ENCODE results near the gene CABP1.
"Not testable (repeated sequence)": the region's sequence is repeated elsewhere in the genome, so short reads cannot be mapped to it uniquely, and the experiment has no call there.

The CABP1 gene

DNA sequence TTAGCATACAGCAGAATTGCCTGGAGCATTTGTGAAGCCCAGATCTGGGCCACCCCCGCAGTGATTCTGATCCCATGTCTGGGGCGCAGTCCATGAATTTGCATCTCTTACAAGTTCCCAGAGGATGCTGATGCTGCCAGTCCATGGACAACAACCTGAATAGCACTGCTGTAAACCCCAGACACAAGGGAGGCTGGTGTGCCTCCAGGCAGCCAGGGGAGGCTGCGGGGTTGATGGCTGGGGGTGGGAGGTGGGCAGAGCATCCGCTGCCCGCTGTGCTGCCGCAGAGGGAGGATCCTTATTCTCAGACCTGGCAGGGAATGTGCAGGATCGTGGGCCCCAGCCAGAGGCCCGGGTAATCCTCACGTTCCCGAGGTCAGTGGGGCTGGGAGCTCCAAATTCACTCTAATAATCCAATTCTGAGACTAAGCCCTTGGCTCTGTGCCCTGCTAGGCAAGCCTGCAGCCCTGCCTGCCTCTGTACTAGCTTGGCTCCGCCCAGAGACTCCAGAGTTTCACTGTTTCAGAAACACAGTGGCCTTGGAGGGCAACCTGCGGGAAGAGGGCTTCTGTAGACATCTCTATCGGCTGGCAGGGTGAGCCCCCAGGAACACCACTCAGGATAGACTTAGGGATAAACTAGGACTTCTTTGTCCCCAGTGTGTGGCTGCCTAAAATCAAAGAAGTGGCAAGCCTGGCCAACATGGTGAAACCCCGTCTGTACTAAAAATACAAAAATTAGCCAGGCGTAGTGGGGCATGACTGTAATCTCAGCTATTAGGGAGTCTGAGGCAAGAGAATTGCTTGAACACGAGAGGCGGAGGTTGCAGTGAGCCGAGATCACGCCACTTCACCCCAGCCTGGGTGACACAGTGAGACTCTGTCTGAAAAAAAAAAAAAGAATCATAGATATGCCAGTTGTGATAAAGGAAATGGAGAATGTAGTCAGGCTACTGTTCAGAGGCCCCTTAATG is 28.7 kb downstream of the CABP1 start:
- peak in 1 of 2 experiments; percentile 8 for DNase-seq

GRCh38 chr12:120670237-120670636 is 29.8 kb downstream of the CABP1 start:
- not testable (repeated sequence) for DNase-seq

DNA sequence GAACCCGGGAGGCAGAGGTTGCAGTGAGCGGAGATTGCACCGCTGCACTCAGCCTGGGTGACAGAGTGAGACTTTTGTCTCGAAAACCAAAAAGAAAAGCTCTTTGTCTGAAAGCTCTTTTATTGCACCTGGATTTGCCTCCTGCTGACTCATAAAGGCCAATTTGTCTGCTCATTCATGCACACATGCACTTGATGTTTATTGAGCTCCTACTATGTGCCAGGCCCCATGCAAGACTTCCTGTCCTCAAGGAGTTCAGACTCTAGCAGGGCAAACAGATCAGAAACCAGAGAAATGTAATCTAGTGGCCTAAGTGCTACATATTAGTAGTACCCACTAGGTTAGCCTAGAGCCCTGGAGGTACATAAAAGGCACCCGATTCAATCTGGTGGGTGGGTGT is 30.2 kb downstream of the CABP1 start:
- DNase-seq: no peak

DNA sequence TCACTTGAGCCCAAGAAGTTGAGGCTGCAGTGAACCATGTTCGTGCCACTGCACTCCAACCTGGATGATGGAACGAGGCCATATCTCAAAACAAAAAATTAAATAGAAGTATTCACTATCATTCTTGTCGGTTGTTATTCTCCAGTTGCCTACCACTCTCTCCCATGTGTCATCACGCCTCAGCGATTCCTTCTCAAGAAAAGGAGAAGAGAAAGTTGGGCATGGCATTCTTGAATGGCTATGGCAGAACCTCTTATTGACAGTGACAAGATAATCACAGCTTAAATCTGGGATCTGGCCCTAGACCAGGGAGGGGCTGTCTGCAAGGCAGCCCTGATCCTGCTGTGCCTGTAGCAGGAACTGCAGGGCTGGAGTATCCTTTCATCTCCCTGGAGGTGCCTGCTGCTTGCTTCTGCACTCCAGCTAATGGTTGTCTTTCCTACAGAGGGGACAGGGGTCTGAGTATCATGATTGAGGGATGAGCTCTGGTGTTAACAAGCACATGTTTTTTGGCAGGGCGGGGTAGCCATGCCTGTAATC is 33.7 kb downstream of the CABP1 start:
- DNase-seq: no peak

DNA sequence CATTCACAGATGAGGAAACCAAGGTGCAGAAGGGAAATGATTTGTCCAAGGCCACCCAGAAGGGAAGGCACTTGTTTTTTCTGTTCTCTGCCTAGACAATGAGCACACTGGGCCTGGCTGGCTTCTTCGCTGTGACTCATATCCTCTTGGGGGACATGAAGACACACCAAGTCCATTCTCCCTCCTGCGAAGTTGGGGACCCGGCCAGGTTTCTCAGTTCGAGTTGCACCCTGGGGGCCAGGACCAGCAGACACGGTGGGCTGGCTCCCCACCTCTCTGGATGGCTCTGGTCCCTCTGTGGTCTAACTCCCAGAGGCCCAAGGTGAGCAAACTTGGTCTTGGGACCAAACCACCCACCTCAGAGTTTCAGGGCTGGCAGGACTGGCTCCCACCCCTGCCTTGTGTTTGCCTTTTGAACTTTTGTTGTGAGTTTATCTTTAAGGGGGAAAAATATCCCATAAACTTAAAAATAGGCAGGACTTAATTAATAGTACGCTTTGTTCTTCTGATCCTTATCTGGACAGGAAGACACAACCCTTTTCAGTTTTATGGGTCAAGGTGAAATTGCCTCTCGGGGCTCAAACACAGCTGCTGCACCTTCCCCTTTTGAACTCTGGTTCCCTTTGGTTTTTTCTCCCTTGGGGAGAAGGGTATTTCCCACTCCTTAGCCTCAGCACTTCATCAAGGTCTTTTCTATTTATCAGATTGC is 37.5 kb downstream of the CABP1 start:
- no peak for DNase-seq

DNA sequence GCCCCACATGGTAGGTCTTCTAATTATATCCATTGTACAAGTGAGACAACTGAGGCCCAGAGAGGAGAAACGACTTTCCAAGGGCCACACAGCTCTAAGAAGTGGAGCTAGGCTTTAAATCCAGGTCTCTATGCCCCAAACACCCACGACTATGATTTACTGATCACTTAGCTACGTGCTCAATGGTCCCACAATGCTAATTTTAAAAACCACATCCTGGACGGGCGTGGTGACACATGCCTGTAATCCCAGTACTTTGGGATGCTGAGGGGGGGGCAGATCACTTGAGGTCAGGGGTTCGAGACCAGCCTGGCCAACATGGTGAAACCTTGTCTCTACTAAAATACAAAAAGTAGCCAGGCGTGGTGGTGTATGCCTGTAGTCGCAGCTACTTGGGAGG is 38.1 kb downstream of the CABP1 start:
- no peak for DNase-seq

DNA sequence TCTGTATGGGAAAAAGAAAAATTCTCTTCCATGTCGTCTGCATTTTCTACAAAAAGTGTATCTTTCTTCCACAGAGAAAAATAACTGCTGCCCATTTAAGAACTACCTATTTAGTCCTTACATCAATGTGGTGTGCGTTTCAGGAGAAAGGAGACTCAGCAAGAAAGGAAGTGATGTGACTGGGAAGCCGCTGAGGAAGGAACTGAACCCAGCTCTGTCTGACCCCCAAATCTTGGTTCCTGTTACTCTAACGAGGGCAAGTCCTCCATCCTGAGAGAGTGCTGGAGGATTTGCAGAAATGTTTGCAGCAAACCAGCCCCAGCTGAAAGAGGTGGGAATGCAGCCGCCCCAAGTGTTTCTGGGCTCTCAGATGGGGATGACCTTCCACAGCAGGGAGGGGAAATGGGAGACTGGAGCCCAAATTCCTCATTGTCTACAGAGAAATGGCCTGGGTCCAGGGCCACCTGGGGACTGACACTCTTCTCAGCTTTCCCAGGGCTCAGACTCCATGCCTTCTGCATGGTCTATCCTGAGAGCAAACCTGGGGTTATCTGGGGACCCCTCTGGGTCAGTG is 39.8 kb downstream of the CABP1 start:
- no peak for DNase-seq

DNA sequence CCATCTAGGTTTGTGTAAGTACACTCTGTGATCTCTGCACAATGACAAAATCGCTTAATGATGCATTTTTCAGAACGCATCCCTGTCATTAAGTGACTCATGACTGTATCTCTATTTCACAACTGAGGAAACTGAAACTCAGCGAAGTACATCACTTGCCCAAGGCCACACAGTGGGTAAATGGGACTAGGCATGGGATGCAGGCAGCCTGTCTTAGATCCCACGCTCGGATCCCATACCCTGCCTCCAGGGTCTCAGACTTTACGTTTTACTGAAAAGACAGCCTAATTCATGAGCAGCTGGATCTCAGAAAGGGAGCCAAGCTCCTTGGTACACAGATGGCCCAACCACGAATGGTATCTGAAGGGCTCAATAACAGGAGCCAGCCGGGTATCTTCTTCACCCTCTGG is 44.1 kb downstream of the CABP1 start:
- no peak for DNase-seq

DNA sequence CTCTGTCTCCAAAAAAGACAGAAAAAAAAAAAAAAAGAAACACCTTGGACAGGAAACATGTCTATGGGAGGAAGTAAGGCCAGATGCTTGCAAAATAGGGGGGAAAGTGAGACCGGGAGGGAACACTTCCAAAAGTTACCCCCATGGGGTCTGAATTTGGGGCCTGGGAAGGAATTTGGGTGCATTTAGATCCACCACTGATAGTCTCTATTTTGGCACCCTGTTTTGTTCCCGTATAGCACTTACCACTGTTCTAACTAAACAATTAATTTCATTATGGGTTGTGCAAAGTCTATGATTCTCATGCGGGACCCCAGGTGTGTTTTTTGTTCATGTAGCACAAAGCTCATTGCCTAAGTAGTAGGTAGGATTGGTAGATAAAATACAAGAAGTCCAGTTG is 45.1 kb downstream of the CABP1 start:
- no peak for DNase-seq

DNA sequence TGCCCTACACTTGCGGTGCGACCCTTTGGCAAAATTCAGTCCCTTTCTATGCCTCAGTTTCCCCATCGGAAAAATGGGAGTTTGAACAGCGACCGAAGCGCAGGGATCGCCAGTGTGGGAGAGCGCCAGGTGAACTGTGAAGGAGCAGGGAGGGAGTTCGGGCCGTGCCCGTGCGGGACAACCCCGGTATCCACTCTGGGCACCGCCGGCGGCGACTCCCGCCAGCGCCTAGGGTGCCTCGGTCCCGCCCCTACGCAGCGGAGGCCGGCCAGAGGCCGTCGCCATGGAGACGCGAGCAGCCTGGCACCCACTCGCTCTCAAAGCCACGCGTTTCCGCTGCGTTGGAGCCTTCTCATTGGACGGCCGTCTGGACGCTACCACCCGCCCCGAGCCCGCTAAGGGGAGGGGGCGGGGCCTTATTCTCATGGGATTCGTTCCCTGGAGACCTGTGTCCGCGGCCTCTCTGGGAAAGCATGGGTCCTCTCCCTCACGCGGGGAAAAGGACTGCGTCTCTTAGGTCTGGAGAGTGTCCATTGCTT is 45.8 kb downstream of the CABP1 start:
- peak; percentile 98 to 99 for DNase-seq

DNA sequence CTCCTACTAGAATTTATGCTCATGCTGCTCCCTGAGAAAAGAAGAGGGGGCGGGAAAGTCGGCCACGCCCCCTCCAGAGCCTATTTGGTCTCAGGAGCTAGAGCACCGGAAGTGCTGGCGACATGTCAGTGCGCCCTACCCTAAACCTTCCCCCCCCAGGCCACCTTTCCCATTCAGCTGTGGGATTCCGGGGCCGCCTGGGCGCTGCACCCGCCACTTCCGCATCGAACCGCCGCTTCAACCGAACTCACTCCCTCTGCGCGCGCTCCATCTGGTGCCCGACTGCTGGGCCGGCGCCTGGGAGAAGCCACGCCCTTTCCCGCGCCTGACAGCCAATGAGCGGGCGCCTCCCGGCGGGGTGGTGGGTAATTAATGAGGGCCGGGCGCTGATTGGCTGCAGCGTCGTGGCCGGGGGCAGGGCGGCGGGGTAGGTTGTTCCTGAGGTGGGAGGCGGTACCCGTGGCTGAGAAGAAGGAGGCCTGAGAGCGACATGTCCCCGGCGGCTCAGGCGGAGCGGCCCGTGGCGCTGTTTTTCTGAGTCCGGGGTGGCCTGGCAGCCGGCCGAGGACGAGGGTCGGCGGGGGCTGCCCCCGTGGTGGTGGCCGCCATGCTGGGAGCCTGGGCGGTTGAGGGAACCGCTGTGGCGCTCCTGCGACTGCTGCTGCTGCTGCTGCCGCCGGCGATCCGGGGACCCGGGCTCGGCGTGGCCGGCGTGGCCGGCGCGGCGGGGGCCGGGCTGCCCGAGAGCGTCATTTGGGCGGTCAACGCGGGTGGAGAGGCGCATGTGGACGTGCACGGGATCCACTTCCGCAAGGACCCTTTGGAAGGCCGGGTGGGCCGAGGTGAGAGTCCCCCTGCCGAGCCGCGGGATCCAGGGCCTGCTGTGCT is 46.5 kb downstream of the CABP1 start, which contains the start of gene MLEC:
Gene MLEC, plus strand, starts transcription at position 460 of the 888 bp plus-strand sequence. Its CDS starts 148 bp downstream, at position 608.
- peak; percentile 96 to 99 for DNase-seq

DNA sequence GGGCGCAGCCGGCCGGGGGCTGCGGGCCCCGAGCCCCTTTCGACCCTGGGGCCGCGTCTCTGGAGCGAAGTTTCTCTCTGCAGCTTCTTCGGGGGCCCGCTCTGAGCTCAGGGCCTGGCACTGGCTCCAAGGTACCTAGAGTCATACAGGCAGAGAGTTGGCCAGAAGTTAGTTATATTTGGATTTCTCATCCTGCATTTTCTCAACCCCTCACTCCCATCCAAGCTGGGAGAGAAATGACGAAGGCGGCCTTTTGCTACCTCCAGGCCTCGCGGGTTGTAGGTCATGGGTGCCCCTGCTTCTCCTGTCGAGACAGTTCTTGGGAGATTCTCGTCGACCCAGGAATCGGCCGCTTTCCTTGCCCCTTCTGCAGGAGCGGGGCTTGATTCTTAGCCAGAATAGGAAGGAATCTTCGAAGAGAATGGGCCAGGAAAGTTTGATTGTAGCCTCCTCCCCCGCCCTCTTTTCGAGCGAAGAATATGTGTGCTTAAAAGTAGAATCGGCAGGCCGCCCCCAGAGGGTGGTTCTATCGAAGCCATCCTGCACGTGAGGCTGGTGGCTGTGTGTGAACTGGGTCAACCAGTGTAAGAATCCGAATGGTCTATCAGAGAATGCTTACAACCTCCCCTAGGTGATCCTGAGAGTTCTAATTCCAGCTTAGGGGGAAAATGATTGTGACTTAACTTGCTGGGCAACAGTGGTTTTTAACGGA is 47.3 kb downstream of the CABP1 start:
- DNase-seq: peak in 1 of 2 experiments; percentile 33

- DNase-seq: no peak
Observed at GRCh38 chr12:120688527-120689071, 48.2 kb downstream of the CABP1 start.

GRCh38 chr12:120689397-120690082 is 49.1 kb downstream of the CABP1 start:
- DNase-seq: no peak

GRCh38 chr12:120690083-120690450 is 49.6 kb downstream of the CABP1 start:
- DNase-seq: no peak

- no peak for DNase-seq
Observed at GRCh38 chr12:120690978-120691377, 50.6 kb downstream of the CABP1 start.

DNA sequence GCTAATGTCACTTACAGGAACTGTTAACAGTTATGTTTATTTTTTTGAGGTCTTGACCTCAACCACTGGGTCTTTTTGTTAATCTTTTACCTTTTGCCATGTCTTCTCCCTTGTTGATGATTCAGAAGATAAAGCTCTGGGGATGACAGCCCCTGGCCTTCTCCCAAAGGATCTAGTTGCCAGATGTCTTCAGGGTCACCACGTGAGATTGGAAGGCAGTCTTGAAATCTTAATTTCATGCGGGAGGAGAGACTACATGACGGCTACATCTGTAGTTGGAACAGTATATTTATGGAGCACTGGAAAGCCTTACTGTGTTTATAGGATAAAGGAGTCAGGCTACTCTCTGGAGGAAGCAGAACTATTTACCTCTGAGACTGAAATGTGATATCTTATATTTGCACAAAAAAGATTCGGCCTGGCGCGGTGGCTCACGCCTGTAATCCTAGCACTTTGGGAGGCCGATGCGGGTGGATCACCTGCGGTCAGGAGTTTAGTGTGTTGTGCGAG is 52.2 kb downstream of the CABP1 start:
- DNase-seq: no peak

- no peak for DNase-seq
Observed at GRCh38 chr12:120693848-120694247, 53.4 kb downstream of the CABP1 start.

GRCh38 chr12:120696626-120697025 is 56.2 kb downstream of the CABP1 start:
- no peak for DNase-seq

- DNase-seq: no peak
Observed at GRCh38 chr12:120697344-120697743, 56.9 kb downstream of the CABP1 start.

Measured in NCI-H526 (cell line).